Measurements from ENCODE around the gene ZNF277.

DNA sequence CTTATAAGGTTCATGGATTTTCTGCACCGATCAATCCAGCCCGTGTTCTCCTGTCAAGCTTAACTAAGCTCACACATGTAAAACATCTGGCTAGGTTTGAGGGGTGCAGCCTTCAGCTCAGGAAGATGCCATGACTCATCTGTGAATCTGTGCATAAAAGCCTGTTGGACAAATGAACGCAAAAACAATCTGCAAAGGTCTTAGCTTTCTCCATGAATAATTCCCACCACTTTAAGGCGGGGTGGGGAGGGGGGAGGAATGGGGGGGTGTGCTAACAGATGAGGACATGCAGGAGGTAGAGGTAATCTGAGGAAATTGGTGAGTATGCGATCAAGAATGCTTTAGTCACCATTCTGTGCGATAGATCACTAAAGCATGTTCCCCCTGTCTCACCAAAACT lies 5.1 kb upstream of the ZNF277 start:
- TF ChIP-seq, protein P1, sequence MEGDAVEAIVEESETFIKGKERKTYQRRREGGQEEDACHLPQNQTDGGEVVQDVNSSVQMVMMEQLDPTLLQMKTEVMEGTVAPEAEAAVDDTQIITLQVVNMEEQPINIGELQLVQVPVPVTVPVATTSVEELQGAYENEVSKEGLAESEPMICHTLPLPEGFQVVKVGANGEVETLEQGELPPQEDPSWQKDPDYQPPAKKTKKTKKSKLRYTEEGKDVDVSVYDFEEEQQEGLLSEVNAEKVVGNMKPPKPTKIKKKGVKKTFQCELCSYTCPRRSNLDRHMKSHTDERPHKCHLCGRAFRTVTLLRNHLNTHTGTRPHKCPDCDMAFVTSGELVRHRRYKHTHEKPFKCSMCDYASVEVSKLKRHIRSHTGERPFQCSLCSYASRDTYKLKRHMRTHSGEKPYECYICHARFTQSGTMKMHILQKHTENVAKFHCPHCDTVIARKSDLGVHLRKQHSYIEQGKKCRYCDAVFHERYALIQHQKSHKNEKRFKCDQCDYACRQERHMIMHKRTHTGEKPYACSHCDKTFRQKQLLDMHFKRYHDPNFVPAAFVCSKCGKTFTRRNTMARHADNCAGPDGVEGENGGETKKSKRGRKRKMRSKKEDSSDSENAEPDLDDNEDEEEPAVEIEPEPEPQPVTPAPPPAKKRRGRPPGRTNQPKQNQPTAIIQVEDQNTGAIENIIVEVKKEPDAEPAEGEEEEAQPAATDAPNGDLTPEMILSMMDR (IDR thresholded peaks at IDR 0.05; ENCODE audit: poor library complexity) = no peak
- no peak for TF ChIP-seq EZH2 (IDR thresholded peaks at IDR 0.05; ENCODE audit: borderline replicate concordance)
- no peak for TF ChIP-seq EZH2phosphoT487 (IDR thresholded peaks at IDR 0.05; ENCODE audit: low read depth, severe bottlenecking, unreplicated experiment)

All from hepatocyte (in vitro differentiated cells).